Sigmoid colon (tissue), 7 donors: ENCODE measurements around the gene VAX1. TPM values are rescaled to one million over a fixed set of nuclear protein-coding genes. Genes with fewer than 3 reads are reported as not detected.
"Not testable (repeated sequence)": the region's sequence is repeated elsewhere in the genome, so short reads cannot be mapped to it uniquely, and the experiment has no call there.

Experiments
- DNase-seq: peaks from one replicate; pipeline ENCODE4 v3.0.0-alpha.2; 2019
- H3K27ac ChIP-seq, 4 donors: fragments of 200-600 bp; sonication (generic); one replicate each; pipeline ENCODE4 v1.5.1; 2016 to 2019; ENCODE audit warnings: mild to moderate bottlenecking in 1 of 4
- H3K27me3 ChIP-seq, 3 donors: fragments of 200-600 bp; sonication (generic); one replicate each; pipeline ENCODE4 v1.5.1; 2019; ENCODE audit warnings: mild to moderate bottlenecking in 1 of 3
- H3K36me3 ChIP-seq, 4 donors: fragments of 200-600 bp; sonication (generic); one replicate each; pipeline ENCODE4 v1.5.1; 2016 to 2019
- H3K4me1 ChIP-seq, 4 donors: fragments of 200-600 bp; sonication (generic); one replicate each; pipeline ENCODE4 v1.5.1; 2017 to 2019
- H3K4me3 ChIP-seq, 4 donors: fragments of 200-600 bp; sonication (generic); one replicate each; pipeline ENCODE4 v1.5.1; 2017 to 2019; ENCODE audit warnings: mild to moderate bottlenecking in 2 of 4, moderate library complexity in 1 of 4
- H3K9me3 ChIP-seq, 4 donors: fragments of 200-600 bp in 3 of 4; sonication (generic) in 3 of 4; one replicate each; pipeline versions ENCODE4 v1.5.1 to v1.6.1; 2013 to 2019
- EP300 ChIP-seq, 4 donors: sonication (generic); formaldehyde crosslinking; IDR thresholded peaks; one replicate each; pipeline ENCODE4 v1.6.1; 2017; ENCODE audit warnings: antibody characterized with exemption in 4 of 4
- POLR2A ChIP-seq, 2 donors: fragments of 450-650 bp; IDR thresholded peaks; one replicate each; pipeline ENCODE4 v1.6.1; 2016; ENCODE audit warnings: antibody characterized with exemption in 2 of 2, mild to moderate bottlenecking in 2 of 2, moderate library complexity in 2 of 2
- POLR2AphosphoS5 ChIP-seq, 4 donors: sonication (generic); formaldehyde crosslinking; IDR thresholded peaks; one replicate each; pipeline ENCODE4 v1.6.1; 2017; ENCODE audit warnings: antibody characterized with exemption in 4 of 4
- WGBS, 2 donors: extraction: QIAGEN DNeasy Blood & Tissue Kit; methylation state at CpG; one replicate each; pipeline ENCODE4 v1.1.7; 2013; 5-methylcytosine and 5-hydroxymethylcytosine counted together
- intact Hi-C: fragments of 100-400 bp; cut with DNase I; formaldehyde crosslinking; loops from one replicate; pipeline ENCODE4 v1.15.1; 2023
- polyA plus RNA-seq, 3 donors: library from polyadenylated mRNA; stranded (reverse); fragments of 200-250 nt; gene quantifications; one replicate each; pipeline ENCODE4 v1.2.3, GENCODE V29; 2013
- small RNA-seq, 3 donors: library from RNA; depleted of rRNA; stranded (forward); fragments of <200 nt; gene quantifications; one replicate each; pipeline ENCODE3, GENCODE V24; 2016
- total RNA-seq, 4 donors: library from RNA; depleted of rRNA; stranded (reverse); fragments of >200 nt; gene quantifications; one replicate each; pipeline ENCODE4 v1.1.0, GENCODE V29; 2016
- TF ChIP-seq, protein P1 (sequence below), 4 experiments: fragments of 450-650 bp in 3 of 4; fragments of 200-600 bp in 1 of 4; IDR thresholded peaks; one replicate each; pipeline ENCODE4 v1.5.1; 2016 to 2019; ENCODE audit warnings: antibody characterized with exemption in 4 of 4, mild to moderate bottlenecking in 3 of 4, moderate library complexity in 2 of 4
- donor health status: healthy with polysubstance abuse.
- donor health status: Bipolar disorder and iron deficiency.
- donor health status: healthy.

VAX1 gene
- total and polyA plus RNA-seq, 7 donors, result not detected

DNA sequence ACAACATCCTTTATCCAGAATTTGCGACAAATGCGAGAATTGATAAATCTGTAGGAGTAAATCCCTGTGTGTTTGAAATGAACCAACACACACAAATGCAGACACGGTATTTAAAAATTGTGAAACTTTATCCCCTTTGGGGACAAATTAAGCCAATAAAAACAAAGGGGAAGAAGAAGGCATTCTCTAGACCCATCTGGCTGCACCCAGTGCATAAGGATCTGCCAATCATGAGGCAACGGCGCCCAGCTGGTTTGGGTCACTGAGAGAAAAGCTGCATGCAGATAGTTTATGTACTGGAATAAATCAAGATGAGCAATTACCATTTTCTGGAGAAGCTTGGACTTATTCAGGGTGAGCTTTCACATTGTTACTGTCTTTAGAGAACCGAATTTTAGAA lies 45.7 kb downstream of the VAX1 start:
- H3K36me3 ChIP-seq, result no peaks in the 10 kb centered on the region
- intact Hi-C loops, result no loop called here
- H3K9me3 ChIP-seq, result no peaks in the 10 kb centered on the region
- no peak for TF ChIP-seq POLR2A (IDR thresholded peaks at IDR 0.05)
- TF ChIP-seq EP300 (IDR thresholded peaks at IDR 0.05), result no peak
- TF ChIP-seq, protein P1, sequence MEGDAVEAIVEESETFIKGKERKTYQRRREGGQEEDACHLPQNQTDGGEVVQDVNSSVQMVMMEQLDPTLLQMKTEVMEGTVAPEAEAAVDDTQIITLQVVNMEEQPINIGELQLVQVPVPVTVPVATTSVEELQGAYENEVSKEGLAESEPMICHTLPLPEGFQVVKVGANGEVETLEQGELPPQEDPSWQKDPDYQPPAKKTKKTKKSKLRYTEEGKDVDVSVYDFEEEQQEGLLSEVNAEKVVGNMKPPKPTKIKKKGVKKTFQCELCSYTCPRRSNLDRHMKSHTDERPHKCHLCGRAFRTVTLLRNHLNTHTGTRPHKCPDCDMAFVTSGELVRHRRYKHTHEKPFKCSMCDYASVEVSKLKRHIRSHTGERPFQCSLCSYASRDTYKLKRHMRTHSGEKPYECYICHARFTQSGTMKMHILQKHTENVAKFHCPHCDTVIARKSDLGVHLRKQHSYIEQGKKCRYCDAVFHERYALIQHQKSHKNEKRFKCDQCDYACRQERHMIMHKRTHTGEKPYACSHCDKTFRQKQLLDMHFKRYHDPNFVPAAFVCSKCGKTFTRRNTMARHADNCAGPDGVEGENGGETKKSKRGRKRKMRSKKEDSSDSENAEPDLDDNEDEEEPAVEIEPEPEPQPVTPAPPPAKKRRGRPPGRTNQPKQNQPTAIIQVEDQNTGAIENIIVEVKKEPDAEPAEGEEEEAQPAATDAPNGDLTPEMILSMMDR (IDR thresholded peaks at IDR 0.05), result no peak
- no peak for TF ChIP-seq POLR2AphosphoS5 (IDR thresholded peaks at IDR 0.05)
- H3K4me3 ChIP-seq, result no peak overlapping the region
- WGBS, 2 donors, result 83 to 85% methylated on average over 6 of the region's 6 CpGs
- H3K27ac ChIP-seq, result no peak overlapping the region
- no peak for DNase-seq
- H3K27me3 ChIP-seq, result peaks cover 0 to 6% (median 0%) of the 10 kb centered on the region in 3 donors
- no peaks in the 10 kb centered on the region for H3K4me1 ChIP-seq

GRCh38 chr10:117090834-117091233 lies 47.2 kb downstream of the VAX1 start:
- Histone ChIP-seq H3K4me3 (no peak overlapping the region), H3K27ac (no peak overlapping the region), H3K9me3 (no peaks in the 10 kb centered on the region), H3K4me1 (no peaks in the 10 kb centered on the region), H3K36me3 (no peaks in the 10 kb centered on the region), H3K27me3 (peaks cover 0 to 6% (median 0%) of the 10 kb centered on the region in 3 donors)
- TF ChIP-seq, protein P1 (IDR thresholded peaks at IDR 0.05), result no peak
- TF ChIP-seq POLR2AphosphoS5 (IDR thresholded peaks at IDR 0.05) (no peak), POLR2A (IDR thresholded peaks at IDR 0.05) (no peak), EP300 (IDR thresholded peaks at IDR 0.05) (no peak)
- DNase-seq, result no peak
- intact Hi-C loops, result no loop called here
- WGBS, 2 donors, result 95 to 99% methylated on average over 4 of the region's 4 CpGs

- DNase-seq, result no peak
- TF ChIP-seq EP300 (IDR thresholded peaks at IDR 0.05), result no peak
- H3K4me3 ChIP-seq, result no peak overlapping the region
- H3K36me3 ChIP-seq, result no peaks in the 10 kb centered on the region
- H3K27me3 ChIP-seq, result peaks cover 0 to 6% (median 0%) of the 10 kb centered on the region in 3 donors
- intact Hi-C loops, result no loop called here
- 88 to 90% methylated on average over 3 of the region's 3 CpGs for WGBS, 2 donors
- H3K9me3 ChIP-seq, result no peaks in the 10 kb centered on the region
- H3K27ac ChIP-seq, result no peak overlapping the region
- no peaks in the 10 kb centered on the region for H3K4me1 ChIP-seq
These were observed 50.5 kb downstream of the VAX1 start for GRCh38 chr10:117087521-117087920.

GRCh38 chr10:117086546-117086945 lies 51.5 kb downstream of the VAX1 start:
- no peak for TF ChIP-seq POLR2A (IDR thresholded peaks at IDR 0.05)
- no peak for TF ChIP-seq POLR2AphosphoS5 (IDR thresholded peaks at IDR 0.05)
- TF ChIP-seq, protein P1 (IDR thresholded peaks at IDR 0.05), result no peak
- TF ChIP-seq EP300 (IDR thresholded peaks at IDR 0.05), result no peak
- Histone ChIP-seq H3K36me3 (no peaks in the 10 kb centered on the region), H3K27me3 (peaks cover 0 to 6% (median 0%) of the 10 kb centered on the region in 3 donors), H3K9me3 (no peaks in the 10 kb centered on the region), H3K27ac (no peak overlapping the region), H3K4me1 (no peaks in the 10 kb centered on the region), H3K4me3 (no peak overlapping the region)
- WGBS, 2 donors, result 60 to 80% methylated on average over 3 of the region's 3 CpGs
- DNase-seq, result no peak
- intact Hi-C loops, result no loop called here

GRCh38 chr10:117084421-117085246 lies 53.4 kb downstream of the VAX1 start:
- H3K4me1 ChIP-seq, DNase-seq, H3K27ac ChIP-seq, H3K27me3 ChIP-seq, H3K4me3 ChIP-seq, intact Hi-C loops, H3K36me3 ChIP-seq, H3K9me3 ChIP-seq: not testable (repeated sequence)
- 72 to 75% methylated on average over 28 to 29 of the region's 31 CpGs for WGBS, 2 donors

Small RNA genes lying within 50 kb of the gene (small RNA-seq; reads per million reads assigned to genes)
- 0 reads per million in 3 donors for gene MIR3663

Other genes starting within 250 kb of the VAX1 start
- gene SHTN1, start 133.1 kb downstream of the VAX1 start, total RNA-seq, result 1 to 10 TPM; 4.1 to 6.1 (median 5.2) TPM
- gene SHTN1, start 133.1 kb downstream of the VAX1 start, polyA plus RNA-seq, result 10 to 100 TPM in 2 of 3 donors, 1 to 10 TPM in 1; 9.6 to 12.5 (median 10.4) TPM
- not detected for gene KCNK18, start 59.2 kb upstream of the VAX1 start, total RNA-seq
- gene KCNK18, start 59.2 kb upstream of the VAX1 start, polyA plus RNA-seq, result not detected
- gene SLC18A2, start 102.8 kb upstream of the VAX1 start, total RNA-seq, result 1 to 10 TPM in 1 of 4 donors, under 1 TPM in 3; 0.54 to 1.4 (median 0.77) TPM
- gene SLC18A2, start 102.8 kb upstream of the VAX1 start, polyA plus RNA-seq, result under 1 TPM; 0.23 to 0.60 (median 0.25) TPM
- gene PDZD8, start 237.2 kb upstream of the VAX1 start, total RNA-seq, result 10 to 100 TPM; 25.2 to 34.3 (median 30.7) TPM
- 10 to 100 TPM in 1 of 3 donors, 1 to 10 TPM in 2; 3.5 to 12.7 (median 7.2) TPM for gene PDZD8, start 237.2 kb upstream of the VAX1 start, polyA plus RNA-seq